Stimulated activated memory B cell treated with anti-CD40 and anti-IgM and Interleukin-4, amounts not matched to agents 10 μg/mL and 1 μg/mL and 100 μg/mL, for 72 hours (primary cell): ENCODE results near the gene BABAM2.
"Not testable (repeated sequence)": the region's sequence is repeated elsewhere in the genome, so short reads cannot be mapped to it uniquely, and the experiment has no call there.

ENCODE experiments used
- ATAC-seq: fragments of 150-1000 bp; cut with Tn5 transposase; 2 replicates; pipeline ENCODE4 v1.10.0; 2021
- H3K27ac Mint-ChIP-seq: one replicate; pipeline ENCODE4 v1.8.0; 2022; ENCODE audit warnings: mild to moderate bottlenecking, mixed read lengths
- H3K27me3 Mint-ChIP-seq: one replicate; pipeline ENCODE4 v1.8.0; 2022; ENCODE audit warnings: mixed read lengths
- H3K36me3 Mint-ChIP-seq: one replicate; pipeline ENCODE4 v1.8.0; 2022; ENCODE audit warnings: mixed read lengths
- H3K4me1 Mint-ChIP-seq: one replicate; pipeline ENCODE4 v1.8.0; 2022; ENCODE audit warnings: mixed read lengths
- H3K4me3 Mint-ChIP-seq: one replicate; pipeline ENCODE4 v1.8.0; 2022; ENCODE audit warnings: mild to moderate bottlenecking, moderate library complexity, mixed read lengths
- H3K9me3 Mint-ChIP-seq: one replicate; pipeline ENCODE4 v1.8.0; 2022; ENCODE audit warnings: mixed read lengths

The BABAM2 gene

DNA sequence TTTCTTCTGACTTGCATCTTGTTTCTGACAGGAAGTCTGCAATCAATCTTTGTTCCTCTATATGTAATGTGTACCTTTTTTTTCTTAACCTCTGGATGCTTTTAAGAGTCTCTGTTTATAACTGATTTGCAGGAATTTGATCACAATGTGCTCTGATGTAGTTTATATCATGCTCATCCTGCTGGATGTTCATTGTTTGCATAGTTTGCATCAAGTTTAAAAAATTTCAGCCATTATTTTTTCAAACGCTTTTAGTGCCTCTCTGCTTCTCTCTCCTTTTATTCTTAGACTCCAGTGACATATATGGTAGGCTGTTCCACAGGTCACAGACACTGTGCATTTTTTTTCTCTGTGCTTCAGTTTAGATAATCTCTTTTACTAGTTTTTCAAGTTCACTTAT lies 24.3 kb upstream of the BABAM2 start:
- ATAC-seq: no peak
- Mint-ChIP-seq H3K27me3 (no peaks in the 10 kb centered on the region), H3K36me3 (peaks cover 10% of the 10 kb centered on the region), H3K9me3 (no peaks in the 10 kb centered on the region), H3K27ac (no peak overlapping the region), H3K4me1 (no peaks in the 10 kb centered on the region), H3K4me3 (no peak overlapping the region)

DNA sequence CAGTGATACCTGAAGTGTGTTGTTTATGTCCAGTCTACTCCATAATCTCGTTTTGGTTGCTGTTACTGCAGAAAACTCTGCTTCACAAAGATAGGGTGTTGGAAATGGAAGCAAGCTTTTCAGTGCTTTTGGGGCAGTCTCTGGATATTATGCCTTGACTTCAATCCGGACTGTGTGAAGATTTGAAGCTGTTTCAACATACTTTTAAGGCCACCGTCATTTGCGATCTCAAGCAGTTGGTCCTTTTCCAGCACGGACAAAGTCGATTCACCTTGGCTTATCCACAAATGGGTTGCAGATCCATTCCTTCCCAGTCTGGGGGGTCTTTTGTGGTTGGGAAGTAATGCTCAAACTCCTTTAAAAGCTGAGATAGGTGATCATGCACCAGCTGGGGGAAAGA lies 20.8 kb upstream of the BABAM2 start:
- H3K36me3 Mint-ChIP-seq: peaks cover 10% of the 10 kb centered on the region
- H3K27ac Mint-ChIP-seq: no peak overlapping the region
- H3K4me3 Mint-ChIP-seq: no peak overlapping the region
- no peaks in the 10 kb centered on the region for H3K9me3 Mint-ChIP-seq
- no peak for ATAC-seq
- H3K27me3 Mint-ChIP-seq: no peaks in the 10 kb centered on the region
- H3K4me1 Mint-ChIP-seq: no peaks in the 10 kb centered on the region

DNA sequence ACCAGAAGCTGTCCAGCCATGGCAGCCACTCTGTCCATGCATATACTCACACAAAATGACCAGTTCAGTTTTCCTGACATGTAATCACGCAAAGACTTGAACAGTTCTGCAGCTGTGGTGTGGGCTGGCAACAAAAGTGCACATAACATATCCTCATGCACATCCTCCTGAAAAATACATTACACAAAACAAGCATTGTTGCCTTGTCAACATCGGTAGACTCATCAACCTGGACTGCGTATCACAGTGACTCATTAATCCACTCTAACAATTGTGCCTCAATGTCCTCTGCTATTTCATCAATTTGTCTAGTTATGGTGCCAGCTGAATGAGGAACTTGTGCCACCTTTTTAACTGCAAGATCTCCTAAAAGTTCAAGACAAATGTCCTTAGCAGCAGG lies 19.8 kb upstream of the BABAM2 start:
- Mint-ChIP-seq H3K4me1 (no peaks in the 10 kb centered on the region), H3K36me3 (peaks cover 13% of the 10 kb centered on the region), H3K27ac (no peak overlapping the region), H3K9me3 (peaks cover 2% of the 10 kb centered on the region), H3K4me3 (no peak overlapping the region), H3K27me3 (no peaks in the 10 kb centered on the region)
- ATAC-seq: no peak

DNA sequence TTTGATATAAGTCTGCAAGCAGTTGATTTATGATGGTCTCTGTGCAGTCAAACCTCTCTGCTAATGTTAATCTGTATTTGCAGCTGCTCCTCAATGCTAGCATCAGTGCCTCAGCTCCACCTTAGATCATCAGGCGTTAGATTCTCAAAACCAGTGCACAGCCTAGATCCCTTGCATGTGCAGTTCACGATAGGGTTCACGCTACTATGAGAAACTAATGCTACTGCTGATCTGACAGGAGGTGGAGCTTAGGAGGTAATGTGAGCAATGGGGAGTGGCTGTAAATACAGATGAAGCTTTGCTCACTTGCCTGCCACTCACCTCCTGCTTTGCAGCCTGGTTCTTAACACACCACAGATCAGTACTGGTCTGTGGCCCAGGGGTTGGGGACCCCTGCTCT lies 18.7 kb upstream of the BABAM2 start:
- Mint-ChIP-seq H3K4me1 (no peaks in the 10 kb centered on the region), H3K4me3 (no peak overlapping the region), H3K27me3 (no peaks in the 10 kb centered on the region), H3K36me3 (peaks cover 17% of the 10 kb centered on the region), H3K27ac (no peak overlapping the region), H3K9me3 (peaks cover 4% of the 10 kb centered on the region)
- ATAC-seq: no peak

DNA sequence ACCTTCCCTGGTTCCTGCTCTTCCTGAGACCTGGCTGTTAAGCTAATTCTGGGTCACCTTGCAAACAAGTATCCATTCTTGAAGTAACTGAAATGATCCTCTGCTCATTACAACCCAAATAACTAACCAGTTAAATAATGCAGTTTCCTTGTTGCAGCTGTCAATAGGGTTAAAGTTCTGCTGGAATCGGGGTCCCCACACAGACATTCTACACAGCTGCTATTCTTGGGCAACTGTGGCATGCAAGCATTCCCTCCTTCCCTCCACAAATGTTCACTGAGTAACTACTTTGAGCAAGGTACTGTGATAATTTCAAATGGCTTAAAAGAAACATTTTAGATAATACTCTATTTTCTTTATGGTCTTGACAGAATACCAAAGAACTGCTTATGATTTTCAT lies 17.4 kb upstream of the BABAM2 start:
- no peaks in the 10 kb centered on the region for H3K27me3 Mint-ChIP-seq
- peaks cover 4% of the 10 kb centered on the region for H3K9me3 Mint-ChIP-seq
- no peak overlapping the region for H3K27ac Mint-ChIP-seq
- peaks cover 17% of the 10 kb centered on the region for H3K36me3 Mint-ChIP-seq
- H3K4me3 Mint-ChIP-seq: no peak overlapping the region
- no peaks in the 10 kb centered on the region for H3K4me1 Mint-ChIP-seq
- no peak for ATAC-seq

DNA sequence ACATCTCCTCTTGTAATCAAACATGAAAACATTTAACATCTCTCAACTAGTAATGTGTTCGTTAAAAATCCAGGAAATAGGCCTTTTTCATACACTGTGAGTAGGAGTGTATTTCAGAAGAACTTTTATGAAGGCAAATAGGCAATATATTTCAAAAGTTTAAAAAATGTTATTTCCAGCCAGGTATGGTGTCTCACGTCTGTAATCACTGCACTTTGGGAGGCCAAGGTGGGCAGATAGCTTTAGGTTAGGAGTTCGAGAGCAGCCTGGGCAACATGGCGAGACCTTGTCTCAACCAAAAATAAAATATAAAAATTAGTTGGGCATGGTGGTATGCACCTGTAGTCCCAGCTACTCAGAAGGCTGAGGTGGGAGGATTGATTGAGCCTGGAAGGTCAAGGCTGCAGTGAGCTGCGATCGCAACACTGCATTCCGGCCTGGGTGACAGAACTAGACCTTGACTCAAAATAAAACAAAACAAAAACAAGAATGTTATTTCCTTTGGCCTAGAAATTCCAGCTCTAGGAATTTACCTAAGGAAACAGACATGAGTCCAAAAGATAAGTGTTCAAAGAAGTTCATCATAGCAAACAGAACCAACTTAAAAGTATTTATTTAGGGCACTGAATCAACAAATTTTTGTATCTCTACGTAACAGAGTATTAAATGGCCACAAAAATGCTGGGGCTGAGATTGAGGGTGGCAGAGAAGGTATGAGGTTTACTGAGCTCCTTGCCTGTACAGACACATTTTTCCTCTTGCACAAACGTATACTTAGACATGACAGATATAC lies 15.2 kb upstream of the BABAM2 start:
- H3K9me3 Mint-ChIP-seq: peaks cover 4% of the 10 kb centered on the region
- peak overlapping the region; percentile 11 for H3K27ac Mint-ChIP-seq
- no peaks in the 10 kb centered on the region for H3K27me3 Mint-ChIP-seq
- H3K4me3 Mint-ChIP-seq: no peak overlapping the region
- no peak for ATAC-seq
- no peaks in the 10 kb centered on the region for H3K4me1 Mint-ChIP-seq
- H3K36me3 Mint-ChIP-seq: peaks cover 24% of the 10 kb centered on the region

DNA sequence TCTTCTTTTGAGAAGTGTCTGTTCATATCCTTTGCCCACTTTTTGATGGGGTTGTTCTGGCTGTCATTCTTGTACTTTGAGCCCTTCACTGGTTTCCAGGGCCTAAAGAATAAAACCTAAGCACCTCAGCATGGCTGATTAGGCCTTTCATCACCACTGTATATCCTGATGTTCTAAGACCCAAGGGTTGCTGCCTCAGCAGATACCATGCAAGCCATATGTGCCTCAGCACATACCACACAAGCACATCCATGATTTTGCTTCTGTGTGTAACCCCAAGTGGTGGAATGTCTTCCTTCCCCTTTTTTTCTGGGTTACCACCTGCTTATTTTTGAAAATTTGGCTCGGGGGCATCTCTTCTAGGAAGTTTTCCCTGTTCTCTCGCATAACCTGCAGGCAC lies 11.7 kb upstream of the BABAM2 start:
- peaks cover 9% of the 10 kb centered on the region for H3K9me3 Mint-ChIP-seq
- H3K27me3 Mint-ChIP-seq: no peaks in the 10 kb centered on the region
- peaks cover 27% of the 10 kb centered on the region for H3K36me3 Mint-ChIP-seq
- no peak overlapping the region for H3K27ac Mint-ChIP-seq
- no peaks in the 10 kb centered on the region for H3K4me1 Mint-ChIP-seq
- no peak for ATAC-seq
- H3K4me3 Mint-ChIP-seq: no peak overlapping the region

DNA sequence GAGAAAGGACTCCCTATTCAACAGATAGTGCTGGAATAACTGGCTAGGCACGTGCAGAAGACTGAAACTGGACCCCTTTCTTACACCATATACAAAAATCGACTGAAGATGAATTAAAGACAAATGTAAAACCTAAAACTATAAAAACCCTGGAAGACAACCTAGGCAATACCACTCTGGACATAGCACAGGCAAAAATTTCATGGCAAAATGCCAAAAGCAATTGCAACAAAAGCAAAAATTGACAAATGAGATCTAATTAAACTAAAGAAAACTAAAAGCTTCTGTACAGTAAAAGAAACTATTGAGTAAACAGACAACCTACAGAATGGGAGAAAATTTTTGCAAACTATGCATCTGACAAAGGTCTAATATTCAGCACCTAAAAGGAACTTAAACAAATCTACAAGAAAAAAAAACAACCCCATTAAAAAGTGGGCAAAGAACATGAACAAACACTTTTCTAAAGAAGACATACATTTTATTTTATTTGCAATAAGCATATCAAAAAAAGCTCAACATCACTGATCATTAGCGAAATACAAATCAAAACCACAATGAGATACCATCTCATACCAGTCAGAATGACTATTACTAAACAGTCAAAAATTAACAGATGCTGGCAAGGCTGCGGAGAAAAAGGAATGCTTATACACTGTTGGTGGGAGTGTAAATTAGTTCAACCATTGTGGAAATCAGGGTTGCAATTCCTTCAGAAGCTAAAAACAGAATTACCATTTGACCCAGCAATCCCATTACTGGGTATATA lies 8.5 kb upstream of the BABAM2 start:
- not testable (repeated sequence) for H3K27ac Mint-ChIP-seq

DNA sequence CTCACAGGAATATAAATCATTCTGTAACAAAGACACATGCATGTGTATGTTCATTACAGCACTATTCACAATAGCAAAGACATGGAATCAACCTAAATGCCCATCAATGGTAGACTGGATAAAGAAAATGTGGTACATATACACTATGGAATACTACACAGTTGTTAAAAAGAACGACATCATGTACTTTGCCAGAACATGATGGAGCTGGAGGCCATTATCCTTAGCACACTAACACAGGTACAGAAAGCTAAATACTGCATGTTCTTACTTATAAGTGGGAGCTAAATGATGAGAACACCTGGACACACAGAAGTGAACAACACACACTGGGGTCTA lies 8.0 kb upstream of the BABAM2 start:
- H3K4me1 Mint-ChIP-seq, H3K9me3 Mint-ChIP-seq, H3K4me3 Mint-ChIP-seq, H3K27me3 Mint-ChIP-seq, H3K27ac Mint-ChIP-seq, ATAC-seq: not testable (repeated sequence)
- peaks cover 20% of the 10 kb centered on the region for H3K36me3 Mint-ChIP-seq

More for the DNA sequence above, 8.5 kb upstream of the BABAM2 start:
- H3K4me3 Mint-ChIP-seq, H3K27me3 Mint-ChIP-seq, H3K4me1 Mint-ChIP-seq, H3K9me3 Mint-ChIP-seq, ATAC-seq: not testable (repeated sequence)
- peaks cover 20% of the 10 kb centered on the region for H3K36me3 Mint-ChIP-seq

DNA sequence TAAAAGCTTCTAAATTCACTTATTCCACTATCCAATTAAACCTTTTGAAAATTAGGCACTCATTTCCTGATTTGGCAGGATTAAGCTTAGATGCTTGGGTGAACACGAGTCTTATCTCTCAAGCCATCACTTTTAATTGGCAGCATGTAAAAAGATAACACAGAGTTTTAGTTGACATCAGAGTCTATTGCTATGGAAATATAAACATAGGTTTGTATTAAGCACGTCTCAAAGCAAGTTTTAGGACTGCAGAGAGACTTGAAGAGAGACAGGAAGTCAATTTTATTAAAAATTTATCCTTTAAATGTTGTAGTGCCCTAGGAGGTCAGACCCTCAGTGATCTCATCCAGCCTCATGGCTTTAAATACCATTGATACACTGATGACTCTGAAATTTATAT lies 5.9 kb upstream of the BABAM2 start:
- peaks cover 17% of the 10 kb centered on the region for H3K36me3 Mint-ChIP-seq
- no peak overlapping the region for H3K27ac Mint-ChIP-seq
- H3K4me3 Mint-ChIP-seq: no peak overlapping the region
- H3K9me3 Mint-ChIP-seq: peaks cover 5% of the 10 kb centered on the region
- no peak for ATAC-seq
- no peaks in the 10 kb centered on the region for H3K27me3 Mint-ChIP-seq
- peaks cover 23% of the 10 kb centered on the region for H3K4me1 Mint-ChIP-seq

DNA sequence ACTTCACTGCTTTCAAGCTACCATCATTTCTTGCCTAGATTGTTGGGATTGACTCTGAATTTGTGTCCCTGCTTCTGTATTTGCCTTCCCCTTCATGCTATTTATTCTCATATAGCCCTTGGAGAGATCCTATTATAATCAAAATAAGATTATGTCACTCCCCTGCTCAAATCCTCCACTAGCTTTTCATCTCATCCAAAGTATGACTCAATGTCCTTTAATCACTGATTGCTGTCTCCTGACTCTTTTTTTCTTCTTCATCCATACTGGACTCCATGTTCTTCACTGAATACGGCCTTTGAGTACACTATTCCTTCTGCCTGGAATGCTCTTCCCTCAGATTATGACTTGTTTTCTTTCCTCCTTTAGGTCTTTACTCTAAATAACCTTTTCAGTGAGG lies 5.3 kb upstream of the BABAM2 start:
- Mint-ChIP-seq H3K4me3 (no peak overlapping the region), H3K36me3 (peaks cover 11% of the 10 kb centered on the region), H3K27ac (no peak overlapping the region), H3K4me1 (peaks cover 30% of the 10 kb centered on the region), H3K9me3 (peaks cover 5% of the 10 kb centered on the region), H3K27me3 (no peaks in the 10 kb centered on the region)
- ATAC-seq: no peak

DNA sequence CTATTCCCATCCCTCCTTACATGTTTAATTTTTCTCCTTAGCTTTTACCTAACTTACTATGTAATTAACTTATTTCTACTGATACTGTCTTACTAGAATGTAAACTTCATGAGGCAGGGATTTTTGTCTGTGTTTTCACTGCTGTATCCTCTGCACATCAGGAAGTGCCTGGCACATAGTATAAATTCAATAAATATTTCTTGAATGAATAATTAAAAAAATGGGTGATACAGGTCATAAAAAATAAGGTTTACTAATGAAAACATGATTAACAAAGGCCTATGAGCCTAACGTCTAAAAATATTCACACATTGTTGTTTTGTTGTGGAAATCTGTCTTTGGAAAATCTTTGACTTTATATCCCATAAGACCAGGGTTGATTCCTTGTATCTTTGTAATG lies 4.9 kb upstream of the BABAM2 start:
- Mint-ChIP-seq H3K4me3 (no peak overlapping the region), H3K27ac (no peak overlapping the region), H3K27me3 (no peaks in the 10 kb centered on the region), H3K36me3 (peaks cover 7% of the 10 kb centered on the region), H3K4me1 (peaks cover 31% of the 10 kb centered on the region), H3K9me3 (peaks cover 3% of the 10 kb centered on the region)
- no peak for ATAC-seq

DNA sequence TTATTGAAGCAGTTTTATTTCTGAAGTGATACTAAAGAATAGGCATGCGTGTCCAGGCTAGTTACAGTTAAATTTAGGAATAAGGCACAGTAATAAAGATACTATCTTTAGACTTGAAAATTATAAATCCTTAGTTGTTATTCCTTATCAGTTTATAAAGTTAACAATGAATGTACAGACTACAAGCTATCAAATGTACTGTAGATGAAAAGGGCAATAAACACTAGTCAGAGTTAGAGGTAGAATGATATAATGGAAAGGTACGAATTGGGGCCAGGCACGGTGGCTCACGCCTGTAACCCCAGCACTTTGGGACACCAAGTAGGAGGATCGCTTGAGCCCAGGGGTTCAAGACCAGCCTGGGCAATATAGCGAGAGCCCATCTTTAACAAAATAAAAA lies 4.2 kb upstream of the BABAM2 start:
- no peak overlapping the region for H3K4me3 Mint-ChIP-seq
- H3K4me1 Mint-ChIP-seq: peaks cover 36% of the 10 kb centered on the region
- ATAC-seq: no peak
- peaks cover 3% of the 10 kb centered on the region for H3K9me3 Mint-ChIP-seq
- H3K27me3 Mint-ChIP-seq: no peaks in the 10 kb centered on the region
- peaks cover 6% of the 10 kb centered on the region for H3K36me3 Mint-ChIP-seq
- H3K27ac Mint-ChIP-seq: no peak overlapping the region

DNA sequence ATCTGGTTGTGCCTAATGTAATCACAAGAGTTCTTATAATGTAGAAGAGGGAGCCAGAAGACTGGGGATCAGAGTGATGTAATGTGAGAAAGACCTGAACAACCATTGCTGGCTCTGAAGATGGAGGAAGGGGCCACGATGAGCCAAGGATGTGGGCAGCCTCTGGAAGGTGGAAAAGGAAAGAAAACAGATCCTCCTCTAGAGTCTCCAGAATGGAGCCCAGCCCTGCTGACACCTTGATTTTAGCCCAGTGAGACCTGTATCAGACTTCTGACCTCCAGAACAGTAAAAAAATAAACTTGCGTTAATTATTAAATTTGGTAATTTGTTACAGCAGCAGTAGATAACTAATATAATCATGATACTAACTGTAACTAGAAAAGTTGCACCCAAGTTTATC lies 3.4 kb upstream of the BABAM2 start:
- no peak for ATAC-seq
- no peaks in the 10 kb centered on the region for H3K27me3 Mint-ChIP-seq
- no peak overlapping the region for H3K4me3 Mint-ChIP-seq
- peak overlapping the region; percentile 37 for H3K27ac Mint-ChIP-seq
- H3K4me1 Mint-ChIP-seq: peaks cover 44% of the 10 kb centered on the region
- peaks cover under 1% of the 10 kb centered on the region for H3K36me3 Mint-ChIP-seq
- peaks cover 3% of the 10 kb centered on the region for H3K9me3 Mint-ChIP-seq

DNA sequence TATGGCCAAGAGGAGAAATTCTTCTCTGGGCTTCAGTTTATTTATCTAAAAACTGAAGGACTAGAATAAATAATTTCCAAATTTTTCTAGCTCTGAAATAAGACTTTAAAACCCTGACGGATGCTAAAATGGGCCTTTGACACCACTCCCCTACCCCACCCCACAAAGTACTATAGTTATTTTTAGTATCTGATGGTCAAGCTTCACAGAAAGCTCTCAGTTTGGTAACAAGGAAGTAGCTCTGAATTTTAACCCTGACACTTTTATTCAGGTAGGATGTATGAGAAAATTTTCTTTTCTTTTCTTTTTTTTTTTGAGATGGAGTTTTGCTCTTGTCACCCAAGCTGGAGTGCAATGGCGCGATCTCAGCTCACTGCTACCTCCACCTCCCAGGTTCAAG lies 2.7 kb upstream of the BABAM2 start:
- Mint-ChIP-seq H3K4me1 (peaks cover 51% of the 10 kb centered on the region), H3K4me3 (no peak overlapping the region), H3K27me3 (no peaks in the 10 kb centered on the region), H3K36me3 (no peaks in the 10 kb centered on the region), H3K9me3 (no peaks in the 10 kb centered on the region), H3K27ac (peak overlapping the region; percentile 98)
- ATAC-seq: no peak

DNA sequence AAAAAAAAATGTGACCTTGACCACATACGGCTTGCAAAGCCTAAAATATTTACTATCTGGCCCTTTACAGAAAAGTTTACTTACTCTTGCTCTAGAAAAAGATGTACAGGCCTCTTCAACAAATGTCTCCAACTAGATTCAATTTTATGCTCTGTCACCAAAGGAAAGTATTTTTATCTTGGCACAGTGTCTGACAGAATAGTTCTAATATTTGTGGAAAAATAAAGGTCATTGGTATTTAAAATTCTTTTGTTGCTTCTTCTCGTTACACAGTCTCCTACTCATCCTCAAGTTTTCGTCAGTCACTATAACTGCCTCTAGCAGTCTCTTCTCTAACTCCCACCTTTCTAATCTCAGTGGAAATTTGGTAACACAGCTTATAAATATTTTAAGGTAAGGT lies 1.7 kb upstream of the BABAM2 start:
- Mint-ChIP-seq H3K27me3 (no peaks in the 10 kb centered on the region), H3K27ac (peak overlapping the region; percentile 98), H3K36me3 (peaks cover 1% of the 10 kb centered on the region), H3K4me3 (peak overlapping the region; percentile 4), H3K9me3 (no peaks in the 10 kb centered on the region), H3K4me1 (peaks cover 60% of the 10 kb centered on the region)
- no peak for ATAC-seq
